ENCODE results near the gene SP6.

- no peak for TF ChIP-seq POLR2A (IDR thresholded peaks at IDR 0.05)
- peak in 1 of 2 donors; percentile 37 for TF ChIP-seq POLR2AphosphoS5 (IDR thresholded peaks at IDR 0.05; ENCODE audit: insufficient read depth in 1 of 2, low read depth in 1 of 2)
Measured at GRCh38 chr17:47850692-47851573, at the start of gene SP6.
